Retinal pigment epithelial cell (primary cell): Measurements from ENCODE around the gene TRMT1.

Experiments
- DNase-seq: peaks from one replicate; pipeline ENCODE4 v3.0.0-alpha.2; 2010; ENCODE audit warnings: low read depth
- H3K4me3 ChIP-seq: 2 replicates; pipeline ENCODE4 v1.5.1; 2011; ENCODE audit warnings: mild to moderate bottlenecking, low read length, control low read depth, moderate library complexity
- TF ChIP-seq, protein P1 (sequence below): conservative IDR thresholded peaks from 2 replicates; pipeline ENCODE4 v1.5.1; 2011; ENCODE audit warnings: low read depth, low read length, control low read depth, inconsistent platforms

Gene TRMT1

DNA sequence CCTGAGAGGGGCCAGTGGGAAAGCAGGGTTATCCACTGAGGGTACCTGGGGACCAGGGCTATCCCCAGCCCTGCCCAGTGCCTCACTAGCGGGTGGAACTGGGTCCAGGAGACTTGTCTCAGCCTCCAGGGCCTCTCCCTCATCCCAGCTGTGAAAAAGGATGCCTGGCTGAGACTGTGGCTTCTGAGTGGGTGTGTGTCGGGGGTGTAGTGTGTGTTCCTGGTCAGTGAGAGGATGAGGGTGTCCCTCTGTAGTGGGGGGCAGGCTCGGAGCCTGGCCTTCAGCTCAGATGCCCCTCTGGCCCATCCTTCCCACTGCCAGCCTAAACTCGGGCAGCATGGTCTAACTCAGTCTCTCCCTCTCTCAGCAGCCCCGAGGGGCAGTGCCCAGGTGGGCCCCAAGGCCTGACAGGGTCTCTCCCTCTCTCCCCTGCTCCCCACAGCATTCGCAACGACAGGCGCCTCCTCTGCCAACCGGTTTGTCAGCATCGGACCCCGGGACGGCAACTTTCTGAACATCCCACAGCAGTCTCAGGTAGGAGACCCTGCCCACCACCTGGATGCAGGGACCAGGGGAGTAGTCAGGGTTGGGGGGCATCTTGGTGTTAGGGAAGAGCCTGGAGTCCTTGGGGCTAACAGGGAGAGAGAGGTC lies 26.6 kb downstream of the TRMT1 start:
- TF ChIP-seq, protein P1, sequence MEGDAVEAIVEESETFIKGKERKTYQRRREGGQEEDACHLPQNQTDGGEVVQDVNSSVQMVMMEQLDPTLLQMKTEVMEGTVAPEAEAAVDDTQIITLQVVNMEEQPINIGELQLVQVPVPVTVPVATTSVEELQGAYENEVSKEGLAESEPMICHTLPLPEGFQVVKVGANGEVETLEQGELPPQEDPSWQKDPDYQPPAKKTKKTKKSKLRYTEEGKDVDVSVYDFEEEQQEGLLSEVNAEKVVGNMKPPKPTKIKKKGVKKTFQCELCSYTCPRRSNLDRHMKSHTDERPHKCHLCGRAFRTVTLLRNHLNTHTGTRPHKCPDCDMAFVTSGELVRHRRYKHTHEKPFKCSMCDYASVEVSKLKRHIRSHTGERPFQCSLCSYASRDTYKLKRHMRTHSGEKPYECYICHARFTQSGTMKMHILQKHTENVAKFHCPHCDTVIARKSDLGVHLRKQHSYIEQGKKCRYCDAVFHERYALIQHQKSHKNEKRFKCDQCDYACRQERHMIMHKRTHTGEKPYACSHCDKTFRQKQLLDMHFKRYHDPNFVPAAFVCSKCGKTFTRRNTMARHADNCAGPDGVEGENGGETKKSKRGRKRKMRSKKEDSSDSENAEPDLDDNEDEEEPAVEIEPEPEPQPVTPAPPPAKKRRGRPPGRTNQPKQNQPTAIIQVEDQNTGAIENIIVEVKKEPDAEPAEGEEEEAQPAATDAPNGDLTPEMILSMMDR = no peak
- DNase-seq = no peak

DNA sequence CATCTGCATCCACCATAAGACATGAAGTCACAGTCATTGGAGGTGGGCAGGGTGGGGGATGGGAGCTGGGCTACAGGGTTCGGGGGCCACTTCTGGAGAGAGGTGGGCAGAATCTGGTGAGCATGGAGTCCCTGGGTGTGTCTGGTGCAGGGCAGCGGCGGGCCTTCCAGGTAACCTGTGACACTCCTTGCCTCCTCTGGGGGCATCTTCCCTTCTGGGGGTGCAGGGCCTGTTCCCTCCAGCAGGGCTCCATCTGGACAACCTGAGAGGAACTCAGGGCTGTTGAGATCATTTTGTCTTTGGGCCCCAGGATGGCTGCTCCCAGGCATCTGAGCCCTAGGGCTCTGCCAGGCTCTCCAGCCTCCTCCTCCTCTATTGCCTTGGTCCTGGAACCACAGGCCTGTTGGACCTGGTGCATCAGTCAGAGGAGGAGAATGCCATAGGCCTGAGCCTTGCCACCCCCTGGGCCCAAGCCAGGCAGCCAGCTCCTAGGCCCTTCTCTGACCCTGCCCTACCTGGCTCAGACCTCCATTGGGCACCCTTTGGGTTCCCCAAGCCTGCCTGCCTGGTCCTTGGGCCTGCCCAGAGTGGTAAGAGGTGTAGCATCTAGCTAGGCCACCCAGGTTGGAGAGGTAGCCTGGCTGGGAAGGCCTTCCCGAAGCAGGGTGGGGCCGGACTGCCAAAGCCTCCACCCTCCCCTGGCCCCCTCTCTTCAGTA lies 27.2 kb downstream of the TRMT1 start:
- TF ChIP-seq, protein P1 = peak; percentile 37
- H3K4me3 ChIP-seq = no peak overlapping the region
- no peak for DNase-seq

More for the DNA sequence above, 26.6 kb downstream of the TRMT1 start:
- H3K4me3 ChIP-seq = no peak overlapping the region

GRCh38 chr19:13087795-13088537 lies 28.6 kb downstream of the TRMT1 start:
- no peak for DNase-seq
- TF ChIP-seq, protein P1 = no peak
- no peak overlapping the region for H3K4me3 ChIP-seq

GRCh38 chr19:13087295-13087694 lies 29.2 kb downstream of the TRMT1 start:
- no peak overlapping the region for H3K4me3 ChIP-seq
- DNase-seq = no peak
- TF ChIP-seq, protein P1 = no peak

- TF ChIP-seq, protein P1 = no peak
- DNase-seq = no peak
- no peak overlapping the region for H3K4me3 ChIP-seq
These were observed 30.2 kb downstream of the TRMT1 start for GRCh38 chr19:13086341-13086740.

DNA sequence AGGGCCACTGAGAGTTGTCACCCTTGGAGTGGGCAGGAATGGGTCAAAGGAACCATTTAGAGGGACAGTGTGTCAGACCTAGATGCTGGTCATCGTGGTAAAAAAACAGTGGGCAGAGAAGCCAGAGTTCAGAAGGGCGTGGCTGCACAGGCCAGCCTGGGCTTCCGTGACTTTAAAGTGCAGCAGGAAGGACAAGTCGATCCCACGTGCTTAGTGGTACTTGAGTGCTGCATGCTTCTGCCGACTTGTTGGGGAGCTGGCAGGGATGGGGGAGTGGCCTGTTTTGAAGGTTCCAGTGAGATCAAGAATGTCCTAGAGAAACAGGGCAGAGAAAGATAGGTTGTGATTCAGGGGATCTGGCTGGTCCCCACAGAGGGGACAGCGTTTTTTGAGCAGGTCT lies 30.9 kb downstream of the TRMT1 start:
- DNase-seq = no peak
- H3K4me3 ChIP-seq = no peak overlapping the region
- TF ChIP-seq, protein P1 = no peak
